Measurements from ENCODE around the gene SH2D1B.

Gene SH2D1B

DNA sequence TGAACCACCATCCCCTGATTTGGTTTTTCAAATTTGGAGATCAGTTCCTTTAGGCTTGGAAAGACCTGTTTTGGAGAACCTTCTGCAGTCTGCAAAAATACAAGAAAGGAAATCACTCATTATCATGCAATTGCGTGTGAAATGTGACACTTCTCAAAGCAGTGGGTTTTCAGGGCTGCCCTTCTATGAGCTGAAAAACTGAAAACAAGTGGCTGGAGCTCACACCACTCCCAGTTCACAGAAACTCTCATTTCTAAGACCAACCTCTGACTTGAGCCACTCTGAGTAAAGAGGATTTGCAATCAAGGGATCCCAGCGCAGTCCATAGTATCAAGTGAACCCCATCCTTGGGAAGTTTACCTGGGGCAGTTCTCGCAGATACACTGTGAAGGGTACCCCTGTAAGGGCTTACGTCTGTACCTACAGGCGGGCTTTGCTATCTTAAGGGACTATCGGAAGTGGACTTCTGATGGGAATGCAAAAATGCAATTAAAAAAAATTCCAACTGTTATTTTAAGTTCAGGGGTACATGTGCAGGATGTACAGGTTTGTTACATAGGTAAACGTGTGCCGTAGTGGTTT lies 12.8 kb downstream of the SH2D1B start:
- DNase-seq (ENCODE audit: low spot score), result no peak

DNA sequence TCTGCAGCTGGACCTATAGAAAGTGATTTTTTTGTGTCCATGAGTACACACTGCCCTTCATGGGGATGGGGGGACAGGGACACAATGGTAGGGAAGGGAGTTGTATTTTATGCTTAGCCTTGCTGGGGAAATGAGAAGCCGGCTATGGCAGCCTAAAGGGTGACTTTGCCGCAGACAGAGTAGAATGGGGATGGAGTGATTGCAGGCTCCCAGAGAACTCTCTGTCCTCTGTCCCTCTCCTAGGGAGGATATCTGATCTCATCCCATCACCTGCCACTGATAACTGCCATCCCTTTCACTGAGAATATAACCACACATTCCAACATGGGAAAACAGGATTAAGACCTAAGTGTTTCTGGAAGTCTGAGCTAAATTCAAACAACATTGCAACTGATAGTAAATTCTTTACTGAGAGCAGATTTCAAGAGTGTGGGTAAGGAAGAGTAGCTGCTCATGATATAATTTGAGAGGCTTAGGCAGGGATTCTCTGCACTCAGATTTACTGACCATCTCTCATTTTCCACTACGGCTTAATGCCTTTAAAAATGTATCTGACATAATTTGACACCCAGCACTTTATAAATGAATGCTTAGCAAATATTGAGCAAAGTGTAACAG lies 13.9 kb downstream of the SH2D1B start:
- no peak for DNase-seq (ENCODE audit: low spot score)

DNA sequence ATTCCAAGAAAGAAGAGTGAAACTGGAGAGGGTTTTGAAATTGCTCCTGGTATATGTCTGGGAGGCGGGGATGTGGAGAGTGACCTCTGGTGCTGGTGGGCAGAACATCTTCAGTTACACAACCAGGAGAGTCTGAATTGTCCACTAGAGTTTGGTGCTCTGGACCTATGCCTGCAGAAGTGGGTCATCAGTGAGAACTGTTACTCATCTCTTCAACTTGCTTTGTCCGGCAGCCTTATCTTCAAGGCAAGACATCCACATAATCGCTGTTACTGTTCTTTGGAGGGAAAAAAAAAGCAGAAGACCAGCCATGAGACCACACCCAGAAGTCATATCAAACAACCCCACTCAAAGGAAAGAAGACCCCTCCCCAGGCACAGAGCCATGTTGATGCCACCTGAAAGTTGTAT lies 14.9 kb downstream of the SH2D1B start:
- no peak for DNase-seq (ENCODE audit: low spot score)

GRCh38 chr1:162396201-162396906 lies 15.6 kb downstream of the SH2D1B start:
- DNase-seq (ENCODE audit: low spot score), result no peak

- no peak for DNase-seq (ENCODE audit: low spot score)
Observed at GRCh38 chr1:162391790-162392563, 20.0 kb downstream of the SH2D1B start.

- DNase-seq (ENCODE audit: low spot score), result no peak
Observed at GRCh38 chr1:162390396-162391185, 21.3 kb downstream of the SH2D1B start.

- no peak for DNase-seq (ENCODE audit: low spot score)
Observed at GRCh38 chr1:162389971-162390370, 22.0 kb downstream of the SH2D1B start.

- DNase-seq (ENCODE audit: low spot score), result peak; percentile 69
Observed at GRCh38 chr1:162389021-162389818, 22.7 kb downstream of the SH2D1B start.

GRCh38 chr1:162388615-162389014 lies 23.3 kb downstream of the SH2D1B start:
- peak; percentile 50 for DNase-seq (ENCODE audit: low spot score)

DNA sequence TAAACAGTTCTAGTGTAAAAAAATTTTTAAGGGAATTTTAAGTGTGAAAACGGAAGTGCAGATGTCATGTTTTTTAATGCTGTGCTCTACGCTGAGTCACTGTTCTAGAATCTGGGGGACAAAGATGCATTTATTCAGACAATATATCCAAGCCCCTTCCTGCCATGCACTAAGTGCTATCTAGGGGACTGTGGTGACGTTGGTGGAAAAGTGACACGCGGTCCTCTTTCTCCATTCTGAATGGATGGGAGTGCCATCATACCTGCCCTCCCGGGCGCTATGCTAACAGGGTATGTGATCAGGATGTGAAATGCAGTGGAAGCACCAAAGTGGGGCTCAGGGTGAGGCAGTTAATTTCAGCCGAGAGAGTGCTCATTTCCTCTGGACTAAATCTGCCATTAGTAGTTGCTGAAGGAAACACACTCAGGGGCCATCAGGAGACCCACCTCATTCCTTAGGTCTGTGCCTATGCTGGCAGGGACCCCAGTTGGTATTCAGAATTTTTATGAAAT lies 23.8 kb downstream of the SH2D1B start:
- DNase-seq (ENCODE audit: low spot score), result peak; percentile 41

GRCh38 chr1:162387226-162388082 lies 24.5 kb downstream of the SH2D1B start:
- peak; percentile 40 for DNase-seq (ENCODE audit: low spot score)

- DNase-seq (ENCODE audit: low spot score), result peak; percentile 34
Observed at GRCh38 chr1:162386292-162387225, 25.4 kb downstream of the SH2D1B start.

GRCh38 chr1:162385702-162386101 lies 26.2 kb downstream of the SH2D1B start:
- peak; percentile 30 for DNase-seq (ENCODE audit: low spot score)

GRCh38 chr1:162385280-162385623 lies 26.7 kb downstream of the SH2D1B start:
- DNase-seq (ENCODE audit: low spot score), result peak; percentile 15

DNA sequence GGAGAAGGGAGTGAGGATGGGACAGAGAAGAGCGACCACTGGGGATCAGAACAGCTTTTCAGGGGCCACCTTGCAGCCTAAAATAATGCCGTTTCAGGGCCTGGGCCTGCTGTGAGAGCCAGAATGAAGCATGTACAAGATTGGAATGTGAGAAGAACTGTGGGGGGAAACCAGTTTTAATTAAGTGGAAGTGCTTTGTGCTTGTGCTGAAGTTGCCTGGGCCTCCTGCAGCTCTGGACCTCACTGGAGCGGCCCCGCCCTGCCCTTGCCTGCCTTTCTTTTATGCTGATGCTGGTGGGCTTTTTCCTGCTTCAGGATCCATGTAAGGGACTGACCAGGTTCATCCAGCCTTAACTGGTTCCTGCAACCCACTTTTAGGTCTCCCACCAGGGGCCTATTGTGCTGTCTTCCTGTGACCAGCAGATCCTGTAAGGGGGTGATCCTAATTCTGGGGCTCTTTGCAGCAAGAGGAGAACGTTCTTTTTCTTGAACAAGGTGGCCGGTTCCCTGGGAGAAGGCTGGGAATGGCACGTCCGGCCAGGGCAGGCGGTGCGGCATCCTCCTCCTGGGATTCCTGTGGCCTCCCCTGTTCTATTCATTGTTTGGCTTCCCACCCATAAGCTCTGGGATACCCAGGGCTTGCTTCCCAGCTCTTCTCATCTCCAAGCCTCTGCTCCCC lies 27.2 kb downstream of the SH2D1B start:
- peak; percentile 49 for DNase-seq (ENCODE audit: low spot score)

GRCh38 chr1:162384116-162384515 lies 27.8 kb downstream of the SH2D1B start:
- no peak for DNase-seq (ENCODE audit: low spot score)

DNA sequence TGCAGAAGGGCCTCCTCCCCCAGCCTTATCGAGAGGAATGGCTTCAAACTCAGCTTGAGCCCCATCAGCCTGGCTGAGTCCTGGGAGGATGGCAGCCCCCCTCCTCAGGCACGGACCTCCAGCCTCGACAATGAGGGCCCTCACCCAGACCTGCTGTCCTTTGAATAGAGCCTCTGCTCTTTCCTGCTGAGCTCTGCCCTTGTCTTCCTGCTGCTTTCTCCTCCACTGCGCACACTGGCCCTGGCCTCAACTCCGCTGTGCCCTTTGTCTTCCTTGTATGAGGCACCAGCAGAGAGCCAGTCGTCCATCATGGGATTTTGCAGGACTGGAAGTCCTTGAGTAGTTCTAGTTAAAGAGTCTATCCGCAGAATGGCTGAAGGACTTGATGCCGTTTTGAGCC lies 28.4 kb downstream of the SH2D1B start:
- DNase-seq (ENCODE audit: low spot score), result peak; percentile 29

DNA sequence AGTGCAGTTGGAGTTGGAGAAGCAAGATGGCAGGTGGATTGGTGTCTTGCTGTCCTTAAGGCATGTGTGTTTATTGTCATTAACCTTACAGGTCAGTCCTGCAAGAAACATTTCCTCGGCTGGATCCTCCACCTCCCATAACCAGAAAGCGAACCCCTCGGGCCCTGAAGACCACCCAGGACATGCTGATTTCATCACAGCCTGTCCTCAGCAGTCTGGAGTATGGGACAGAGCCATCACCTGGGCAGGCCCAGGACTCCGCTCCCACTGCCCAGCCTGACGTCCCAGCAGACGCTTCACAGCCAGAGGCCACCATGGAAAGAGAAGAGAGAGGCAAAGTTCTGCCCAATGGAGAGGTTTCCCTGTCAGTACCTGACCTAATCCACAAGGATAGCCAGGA lies 28.8 kb downstream of the SH2D1B start:
- DNase-seq (ENCODE audit: low spot score), result no peak

Measured in ecto neural progenitor cell (in vitro differentiated cells).